Common myeloid progenitor, CD34-positive (primary cell): ENCODE data around the gene ADAM12.

Source experiments
- CTCF ChIA-PET: fragments of 350-600 bp; sonication (Branson Sonifier 250); formaldehyde crosslinking; loops from one replicate; lab custom pipeline; 2021; ENCODE audit warnings: antibody characterized with exemption; lab: Charles Lee
- POLR2A ChIA-PET: fragments of 350-600 bp; sonication (Branson Sonifier 250); formaldehyde crosslinking; loops from one replicate; lab custom pipeline; 2021; ENCODE audit warnings: antibody characterized with exemption; lab: Charles Lee
- DNase-seq, 3 donors: peaks; one replicate each; pipeline versions ENCODE4 v3.0.0 to v3.0.0-alpha.2; 2013
- H3K27ac ChIP-seq, 2 experiments: 1 replicate in 1 of 2; 2 replicates in 1 of 2; pipeline ENCODE4 v1.7.0; 2013; ENCODE audit warnings: inconsistent platforms in 2 of 2, low read length in 2 of 2, mild to moderate bottlenecking in 2 of 2, low read depth in 1 of 2, moderate library complexity in 1 of 2; ENCODE audit not compliant: severe bottlenecking in 2 of 2, insufficient read depth in 1 of 2, poor library complexity in 1 of 2
- H3K27me3 ChIP-seq, 5 experiments: replicated peaks in 2 of 5; 1 replicate in 3 of 5; 2 replicates in 2 of 5; pipeline versions ENCODE4 v1.6.1 to v1.7.0; 2013; ENCODE audit warnings: low read length in 4 of 5, mild to moderate bottlenecking in 2 of 5, moderate library complexity in 2 of 5, inconsistent platforms in 1 of 5; ENCODE audit not compliant: insufficient read depth in 5 of 5, control insufficient read depth in 4 of 5
- H3K36me3 ChIP-seq, 4 experiments: 1 replicate in 2 of 4; 2 replicates in 2 of 4; pipeline versions ENCODE4 v1.6.1 to v1.7.0; 2013; ENCODE audit warnings: low read length in 3 of 4, control low read depth in 1 of 4, mild to moderate bottlenecking in 1 of 4; ENCODE audit not compliant: control insufficient read depth in 4 of 4, insufficient read depth in 4 of 4
- H3K4me1 ChIP-seq, 4 experiments: 1 replicate in 3 of 4; 2 replicates in 1 of 4; pipeline versions ENCODE4 v1.6.1 to v1.7.1; 2013; ENCODE audit warnings: low read length in 3 of 4, mild to moderate bottlenecking in 3 of 4, control low read depth in 1 of 4, inconsistent platforms in 1 of 4, moderate library complexity in 1 of 4; ENCODE audit not compliant: control insufficient read depth in 4 of 4, insufficient read depth in 4 of 4; ENCODE audit errors: control extremely low read depth in 1 of 4
- H3K4me3 ChIP-seq, 7 experiments: 1 replicate in 4 of 7; 2 replicates in 3 of 7; pipeline versions ENCODE4 v1.5.1 to v1.7.0; 2013; ENCODE audit warnings: mild to moderate bottlenecking in 7 of 7, low read length in 6 of 7, moderate library complexity in 6 of 7, inconsistent platforms in 2 of 7, low read depth in 2 of 7, control low read depth in 1 of 7; ENCODE audit not compliant: insufficient read depth in 4 of 7, control insufficient read depth in 1 of 7; ENCODE audit errors: extremely low read depth in 1 of 7
- H3K9me3 ChIP-seq, 5 experiments: 1 replicate in 4 of 5; 2 replicates in 1 of 5; pipeline versions ENCODE4 v1.6.1 to v1.7.1; 2013; ENCODE audit warnings: low read length in 4 of 5, mild to moderate bottlenecking in 2 of 5, inconsistent platforms in 1 of 5, low read depth in 1 of 5, moderate library complexity in 1 of 5; ENCODE audit not compliant: control insufficient read depth in 4 of 5, insufficient read depth in 2 of 5; ENCODE audit errors: control extremely low read depth in 1 of 5
- WGBS: methylation state at CpG from one replicate; pipeline ENCODE4 v1.1.5; 2013; ENCODE audit not compliant: insufficient coverage; 5-methylcytosine and 5-hydroxymethylcytosine counted together

Gene ADAM12

GRCh38 chr10:125997586-125997985 is 390.7 kb downstream of the ADAM12 start:
- no peak overlapping the region for H3K4me3 ChIP-seq
- no peak for DNase-seq
- POLR2A ChIA-PET = no interaction called here
- no peaks in the 10 kb centered on the region for H3K27me3 ChIP-seq
- WGBS = over 99% methylated on average over 11 of the region's 12 CpGs
- H3K9me3 ChIP-seq = no peaks in the 10 kb centered on the region
- no peaks in the 10 kb centered on the region for H3K36me3 ChIP-seq
- H3K27ac ChIP-seq = no peak overlapping the region
- peaks cover 0 to 2% (median 0%) of the 10 kb centered on the region in 4 experiments for H3K4me1 ChIP-seq
- CTCF ChIA-PET = interaction anchor here (0.8 kb wide), 1 partner anchor 163 kb away, joined by 3 read pairs; no protein-coding TSS in a partner anchor

DNA sequence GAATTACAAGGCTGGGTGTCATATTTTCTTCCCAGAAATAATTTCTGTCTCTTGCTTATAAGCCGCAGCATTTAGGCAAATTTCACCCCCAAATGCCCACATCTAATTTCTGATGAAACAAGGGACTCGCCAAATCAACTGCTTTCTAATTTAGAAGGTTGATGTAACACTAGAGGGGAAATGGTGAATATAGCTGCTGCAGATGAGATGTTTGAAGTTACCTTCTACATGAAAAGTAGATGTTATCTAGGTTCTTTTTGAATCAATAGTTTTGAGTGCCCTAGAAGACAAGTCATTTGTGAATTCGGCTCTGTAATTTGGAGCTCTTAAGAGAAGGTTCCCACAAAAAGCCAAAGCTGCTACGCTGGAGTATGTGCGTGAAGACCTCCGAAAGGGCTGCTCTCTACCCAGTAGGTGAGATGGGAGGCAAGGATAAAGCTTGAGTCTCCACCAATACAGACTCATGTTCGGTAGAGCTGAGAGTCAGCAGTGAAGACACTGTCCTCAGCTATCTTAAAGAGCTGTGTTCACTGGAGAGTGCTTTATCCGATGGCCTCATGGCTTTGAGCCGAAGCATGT is 392.5 kb downstream of the ADAM12 start:
- peaks cover 0 to 2% (median 0%) of the 10 kb centered on the region in 4 experiments for H3K4me1 ChIP-seq
- ChIA-PET POLR2A (no interaction called here), CTCF (interaction anchor here (3.2 kb wide), 1 partner anchor 12 kb away, joined by 15 read pairs; no protein-coding TSS in a partner anchor)
- no peak overlapping the region for H3K27ac ChIP-seq
- no peaks in the 10 kb centered on the region for H3K9me3 ChIP-seq
- H3K27me3 ChIP-seq = no peaks in the 10 kb centered on the region
- H3K36me3 ChIP-seq = no peaks in the 10 kb centered on the region
- no peak overlapping the region for H3K4me3 ChIP-seq
- no peak for DNase-seq
- 100% methylated on average over 4 of the region's 9 CpGs for WGBS

DNA sequence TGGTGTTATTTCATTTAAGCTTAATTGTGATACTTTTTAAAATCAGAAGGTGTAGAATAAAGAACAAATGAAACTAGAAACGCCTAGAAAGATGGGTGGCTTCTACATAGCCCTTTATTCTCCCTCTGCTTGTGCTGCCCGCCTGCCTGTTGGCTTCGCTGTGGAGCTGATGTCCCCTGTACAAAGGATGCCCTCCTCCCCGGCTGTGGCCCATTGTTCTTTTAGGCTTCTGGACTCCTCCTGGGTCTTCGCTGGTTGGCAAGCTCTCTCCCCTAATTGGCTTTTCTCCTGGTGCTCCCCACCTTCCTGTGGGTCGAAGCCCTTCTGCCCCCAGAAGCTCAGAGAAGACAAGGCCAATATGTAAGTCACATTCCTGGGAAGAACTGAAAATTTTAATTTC is 393.7 kb downstream of the ADAM12 start:
- H3K27me3 ChIP-seq = no peaks in the 10 kb centered on the region
- peaks cover 0 to 2% (median 0%) of the 10 kb centered on the region in 4 experiments for H3K4me1 ChIP-seq
- ChIA-PET CTCF (interaction anchor here (3.2 kb wide), 1 partner anchor 11 kb away, joined by 15 read pairs; no protein-coding TSS in a partner anchor), POLR2A (no interaction called here)
- 98% methylated on average over 5 of the region's 6 CpGs for WGBS
- no peaks in the 10 kb centered on the region for H3K36me3 ChIP-seq
- H3K4me3 ChIP-seq = no peak overlapping the region
- no peaks in the 10 kb centered on the region for H3K9me3 ChIP-seq
- no peak for DNase-seq
- H3K27ac ChIP-seq = no peak overlapping the region

- Histone ChIP-seq H3K4me3 (no peak overlapping the region), H3K36me3 (no peaks in the 10 kb centered on the region), H3K4me1 (no peaks in the 10 kb centered on the region), H3K9me3 (no peaks in the 10 kb centered on the region), H3K27ac (no peak overlapping the region), H3K27me3 (no peaks in the 10 kb centered on the region)
- DNase-seq = no peak
- CTCF ChIA-PET = interaction anchor here (0.7 kb wide), 1 partner anchor 12 kb away, joined by 3 read pairs; no protein-coding TSS in a partner anchor
- POLR2A ChIA-PET = no interaction called here
- WGBS = 94% methylated on average over 7 of the region's 7 CpGs
Measured at GRCh38 chr10:125992254-125992653, 396.0 kb downstream of the ADAM12 start.

- Histone ChIP-seq H3K36me3 (no peaks in the 10 kb centered on the region), H3K4me3 (no peak overlapping the region), H3K9me3 (no peaks in the 10 kb centered on the region), H3K27me3 (no peaks in the 10 kb centered on the region), H3K4me1 (no peaks in the 10 kb centered on the region), H3K27ac (no peak overlapping the region)
- ChIA-PET POLR2A (no interaction called here), CTCF (no interaction called here)
- WGBS = 100% methylated on average over 1 of the region's 1 CpG
- DNase-seq = no peak
Measured at GRCh38 chr10:125991392-125991791, 396.9 kb downstream of the ADAM12 start.

GRCh38 chr10:125990974-125991373 is 397.3 kb downstream of the ADAM12 start:
- H3K4me3 ChIP-seq = no peak overlapping the region
- H3K36me3 ChIP-seq = no peaks in the 10 kb centered on the region
- DNase-seq = no peak
- no peak overlapping the region for H3K27ac ChIP-seq
- H3K9me3 ChIP-seq = no peaks in the 10 kb centered on the region
- ChIA-PET POLR2A (no interaction called here), CTCF (no interaction called here)
- no peaks in the 10 kb centered on the region for H3K4me1 ChIP-seq
- H3K27me3 ChIP-seq = no peaks in the 10 kb centered on the region
- no CpG with 5 or more reads among the region's 2 CpGs for WGBS

DNA sequence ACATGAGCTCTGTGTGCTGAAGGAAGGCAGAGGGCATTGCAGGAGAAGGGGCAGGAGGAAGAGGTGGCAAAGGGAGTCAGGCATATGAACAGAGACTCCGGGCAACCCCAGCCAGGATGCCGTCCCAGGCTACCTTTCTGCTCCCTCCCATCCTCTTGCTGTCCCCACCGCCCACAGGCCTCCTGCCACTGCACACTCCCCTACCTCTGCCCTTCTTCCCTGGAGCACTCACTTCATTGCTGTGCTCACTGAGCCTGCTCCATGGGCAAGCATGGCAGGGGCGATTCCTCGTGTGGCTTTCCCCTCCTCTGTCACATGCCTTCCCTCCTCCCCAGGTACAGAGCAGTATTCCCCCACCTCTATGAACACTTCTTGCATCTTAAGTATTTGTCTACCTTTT is 398.5 kb downstream of the ADAM12 start:
- POLR2A ChIA-PET = no interaction called here
- Histone ChIP-seq H3K4me1 (no peaks in the 10 kb centered on the region), H3K9me3 (no peaks in the 10 kb centered on the region), H3K27ac (no peak overlapping the region), H3K27me3 (no peaks in the 10 kb centered on the region), H3K4me3 (no peak overlapping the region), H3K36me3 (no peaks in the 10 kb centered on the region)
- DNase-seq = no peak
- CTCF ChIA-PET = no interaction called here
- 98% methylated on average over 5 of the region's 5 CpGs for WGBS
